Nephron (organoid): ENCODE results near the gene TSPAN18.

Experiments
- H3K27ac Mint-ChIP-seq, 3 experiments: 2 replicates each; pipeline ENCODE4 v1.8.0; 2020; ENCODE audit warnings: mixed read lengths in 3 of 3, mild to moderate bottlenecking in 2 of 3, moderate library complexity in 1 of 3
- H3K27me3 Mint-ChIP-seq: 2 replicates; pipeline ENCODE4 v1.8.0; 2021; ENCODE audit warnings: low read depth, mild to moderate bottlenecking, moderate library complexity, mixed read lengths
- H3K36me3 Mint-ChIP-seq: 2 replicates; pipeline ENCODE4 v1.8.0; 2020; ENCODE audit warnings: low read depth, mixed read lengths
- H3K4me1 Mint-ChIP-seq: 2 replicates; pipeline ENCODE4 v1.8.0; 2020; ENCODE audit warnings: mixed read lengths
- H3K4me3 Mint-ChIP-seq, 3 experiments: 2 replicates each; pipeline ENCODE4 v1.8.0; 2020; ENCODE audit warnings: mild to moderate bottlenecking in 3 of 3, mixed read lengths in 3 of 3, moderate library complexity in 2 of 3
- H3K9me3 Mint-ChIP-seq: 2 replicates; pipeline ENCODE4 v1.8.0; 2020; ENCODE audit warnings: mixed read lengths
- CTCF ChIP-seq, 3 experiments: fragments of 200-600 bp; sonication (generic); IDR thresholded peaks; one replicate each; pipeline ENCODE4 v1.5.0; 2021; ENCODE audit warnings: antibody characterized with exemption in 3 of 3; ENCODE audit not compliant: unreplicated experiment in 3 of 3

The TSPAN18 gene

GRCh38 chr11:44763121-44763820, 36.5 kb downstream of the TSPAN18 start:
- Mint-ChIP-seq H3K4me3 (peak overlapping the region in 1 of 3 experiments; percentile 24), H3K27me3 (no peaks in the 10 kb centered on the region), H3K36me3 (peaks cover 30% of the 10 kb centered on the region), H3K27ac (peak overlapping the region; percentile 57 to 89 (median 85)), H3K9me3 (peaks cover 16% of the 10 kb centered on the region), H3K4me1 (peaks cover 76% of the 10 kb centered on the region)
- TF ChIP-seq CTCF (IDR thresholded peaks at IDR 0.05; ENCODE audit: unreplicated experiment in 3 of 3), result no peak

- Mint-ChIP-seq H3K27me3 (no peaks in the 10 kb centered on the region), H3K4me3 (no peak overlapping the region), H3K27ac (peak overlapping the region in 2 of 3 experiments; percentile 89 to 97), H3K4me1 (peaks cover 77% of the 10 kb centered on the region), H3K36me3 (peaks cover 36% of the 10 kb centered on the region), H3K9me3 (peaks cover 16% of the 10 kb centered on the region)
- no peak for TF ChIP-seq CTCF (IDR thresholded peaks at IDR 0.05; ENCODE audit: unreplicated experiment in 3 of 3)
These were observed 37.8 kb downstream of the TSPAN18 start for GRCh38 chr11:44764583-44764982.

GRCh38 chr11:44765026-44765595, 38.3 kb downstream of the TSPAN18 start:
- Mint-ChIP-seq H3K27me3 (no peaks in the 10 kb centered on the region), H3K36me3 (peaks cover 35% of the 10 kb centered on the region), H3K9me3 (peaks cover 16% of the 10 kb centered on the region), H3K4me1 (peaks cover 77% of the 10 kb centered on the region), H3K27ac (peak overlapping the region; percentile 95 to 97 (median 96)), H3K4me3 (no peak overlapping the region)
- TF ChIP-seq CTCF (IDR thresholded peaks at IDR 0.05; ENCODE audit: unreplicated experiment in 3 of 3), result no peak

- peak overlapping the region in 1 of 3 experiments; percentile 62 for H3K4me3 Mint-ChIP-seq
- H3K27me3 Mint-ChIP-seq, result no peaks in the 10 kb centered on the region
- peak overlapping the region; percentile 95 to 97 (median 96) for H3K27ac Mint-ChIP-seq
- TF ChIP-seq CTCF (IDR thresholded peaks at IDR 0.05; ENCODE audit: unreplicated experiment in 3 of 3), result no peak
- H3K36me3 Mint-ChIP-seq, result peaks cover 41% of the 10 kb centered on the region
- H3K4me1 Mint-ChIP-seq, result peaks cover 77% of the 10 kb centered on the region
- H3K9me3 Mint-ChIP-seq, result peaks cover 16% of the 10 kb centered on the region
These were observed 38.9 kb downstream of the TSPAN18 start for GRCh38 chr11:44765676-44766075.

GRCh38 chr11:44766112-44766971, 39.6 kb downstream of the TSPAN18 start:
- H3K27me3 Mint-ChIP-seq, result no peaks in the 10 kb centered on the region
- peaks cover 76% of the 10 kb centered on the region for H3K4me1 Mint-ChIP-seq
- H3K36me3 Mint-ChIP-seq, result peaks cover 41% of the 10 kb centered on the region
- H3K27ac Mint-ChIP-seq, result peak overlapping the region; percentile 95 to 97 (median 96)
- peaks cover 16% of the 10 kb centered on the region for H3K9me3 Mint-ChIP-seq
- no peak for TF ChIP-seq CTCF (IDR thresholded peaks at IDR 0.05; ENCODE audit: unreplicated experiment in 3 of 3)
- peak overlapping the region in 1 of 3 experiments; percentile 62 for H3K4me3 Mint-ChIP-seq
